ENCODE measurements around the gene SC5D.

DNA sequence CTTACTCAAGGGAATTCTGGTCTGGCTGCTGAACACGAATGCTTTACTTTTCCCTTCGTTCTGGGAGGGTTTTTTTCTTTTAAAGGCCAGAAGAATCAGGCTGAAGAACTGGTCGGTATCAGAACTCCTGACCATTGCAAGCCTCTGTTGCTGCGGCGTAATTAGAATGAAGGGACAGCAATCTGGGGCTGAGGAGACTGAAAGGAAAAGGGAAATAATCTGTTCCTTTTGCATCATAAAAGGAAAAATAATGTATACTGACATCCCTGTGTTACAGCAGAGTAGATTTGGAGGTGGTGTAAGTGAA, 670 bp downstream of the SC5D start:
- TF ChIP-seq EP300 (IDR thresholded peaks at IDR 0.05), result no peak
- no peak for TF ChIP-seq CTCF (IDR thresholded peaks at IDR 0.05)
- no peak for TF ChIP-seq POLR2A (IDR thresholded peaks at IDR 0.05)
